ENCODE data around the gene SMIM45.

SMIM45 gene

GRCh38 chr22:41976070-41976901 lies 24.3 kb downstream of the SMIM45 start:
- ChIA-PET POLR2A (interaction anchor here (0.6 to 1.1 kb wide), 2 partner anchors 14 to 104 kb away, joined by 3 read pairs; partner anchors contain the start of gene SMDT1), CTCF (no interaction called here)

DNA sequence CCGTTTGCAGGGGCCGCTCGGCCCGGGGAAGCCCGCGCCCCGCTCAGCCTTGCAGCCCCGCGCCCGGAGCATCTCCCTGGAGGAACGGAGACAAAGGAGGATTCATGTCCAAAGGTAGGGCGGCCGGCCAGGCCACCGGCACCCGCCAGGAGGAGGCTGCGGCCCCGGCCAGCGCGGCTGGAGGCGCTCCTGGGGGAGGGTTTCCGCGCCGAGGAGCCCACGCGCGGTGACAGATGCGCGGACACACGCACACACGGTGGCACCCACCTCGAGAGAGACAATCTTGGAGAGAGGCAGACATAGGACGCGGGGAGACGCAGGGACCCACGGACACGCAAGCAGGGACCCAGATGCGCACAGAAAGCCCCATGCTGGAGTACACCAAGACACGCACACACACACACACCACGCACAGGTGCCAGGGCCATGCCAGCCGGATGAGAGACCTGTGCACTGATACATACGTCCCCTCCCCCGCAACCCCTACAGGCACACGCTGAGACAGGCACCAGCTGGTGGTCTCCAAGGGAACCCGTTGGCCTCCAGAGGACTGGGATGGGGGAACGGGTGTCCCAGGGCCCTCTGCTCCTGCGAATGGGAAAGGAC lies 25.1 kb downstream of the SMIM45 start:
- POLR2A ChIA-PET, result interaction anchor here (1.1 kb wide), 1 partner anchor 103 kb away, joined by 3 read pairs; the partner anchor contains the start of gene SMDT1
- CTCF ChIA-PET, result interaction anchor here (1.4 kb wide), 1 partner anchor 10 kb away, joined by 4 read pairs; no protein-coding TSS in a partner anchor

DNA sequence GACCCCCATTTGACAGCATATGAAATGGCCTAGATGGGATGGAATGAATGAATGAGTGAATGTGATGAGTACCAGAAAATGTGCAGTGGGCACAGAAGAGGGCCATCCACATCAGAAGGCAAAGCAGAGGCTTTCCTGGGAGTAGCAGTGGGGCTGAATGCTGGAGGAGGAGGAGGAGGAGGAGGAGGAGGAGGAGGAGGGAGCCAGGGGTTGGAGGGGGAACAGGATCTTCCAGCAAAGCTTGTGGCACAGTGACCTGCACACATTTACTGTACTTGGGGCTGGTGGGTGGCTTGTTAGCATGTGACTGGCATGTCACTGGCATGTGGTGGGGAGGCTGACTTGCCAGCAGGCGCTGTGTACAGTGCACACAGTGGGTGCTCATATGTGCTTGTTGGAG lies 26.8 kb downstream of the SMIM45 start:
- POLR2A ChIA-PET, result no interaction called here
- CTCF ChIA-PET, result no interaction called here

- ChIA-PET POLR2A (no interaction called here), CTCF (no interaction called here)
Measured at GRCh38 chr22:41979423-41980250, 27.7 kb downstream of the SMIM45 start.

DNA sequence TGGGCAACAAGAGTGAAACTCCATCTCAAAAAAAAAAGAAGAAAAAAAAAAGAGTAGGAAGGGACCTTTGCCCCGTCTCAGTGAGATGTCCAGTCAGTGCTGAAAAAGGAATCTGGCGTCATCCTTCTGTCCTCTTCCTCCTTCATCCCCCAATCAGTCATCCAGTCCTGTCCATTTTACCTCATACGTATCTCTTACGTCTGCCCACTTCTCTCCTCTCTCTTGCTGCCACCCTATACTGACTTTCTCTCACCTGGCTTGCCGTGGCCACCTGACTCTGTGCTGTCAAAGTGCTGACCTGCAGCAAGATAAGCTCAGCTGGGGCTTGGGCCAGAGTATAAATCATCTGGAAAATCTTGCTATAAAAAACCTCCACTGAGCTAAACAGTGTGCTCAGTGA lies 30.9 kb downstream of the SMIM45 start:
- POLR2A ChIA-PET, result no interaction called here
- CTCF ChIA-PET, result no interaction called here

DNA sequence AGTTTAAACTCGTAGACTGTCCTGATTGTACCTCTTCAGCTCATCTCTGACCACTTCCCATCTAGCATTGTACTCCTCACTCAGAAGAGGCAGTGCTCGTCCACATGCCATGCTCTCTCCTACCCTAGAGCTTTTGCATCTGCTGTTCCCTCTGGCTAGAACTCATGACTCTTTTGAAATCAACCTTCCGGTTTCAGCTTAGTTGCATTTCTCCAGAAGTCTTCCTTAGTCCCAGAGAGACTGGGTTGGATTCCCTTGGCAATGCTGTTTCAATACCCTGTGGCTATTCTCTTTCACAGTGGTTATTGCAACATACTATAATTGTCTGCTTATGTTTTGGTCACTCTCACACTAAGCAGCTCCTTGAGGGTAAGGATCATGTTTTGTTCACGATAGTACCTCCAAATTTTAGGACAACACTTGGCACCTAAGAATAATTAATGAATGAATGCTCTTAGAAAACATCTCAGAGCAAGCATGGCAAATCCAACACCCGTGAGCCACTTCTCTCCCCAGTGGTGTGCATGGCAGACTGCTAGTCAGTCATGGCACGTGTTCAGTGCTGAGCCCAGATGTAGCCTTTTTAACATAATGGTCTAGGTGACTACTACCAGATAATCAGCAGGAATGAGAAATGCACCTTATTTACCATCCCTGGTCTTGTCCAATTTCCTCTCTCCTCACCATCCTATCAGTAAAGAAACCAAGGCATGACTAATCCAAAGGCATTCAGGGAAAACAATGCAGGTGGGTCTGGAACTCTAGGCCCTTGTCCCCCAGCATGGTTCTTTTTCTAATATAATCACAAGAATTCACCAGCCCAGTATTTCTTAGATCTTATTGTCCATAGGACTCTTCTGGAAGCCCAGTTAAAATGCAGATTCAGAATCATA lies 31.8 kb downstream of the SMIM45 start:
- CTCF ChIA-PET, result no interaction called here

GRCh38 chr22:41987276-41987675 lies 35.3 kb downstream of the SMIM45 start:
- ChIA-PET POLR2A (no interaction called here), CTCF (no interaction called here)

More for the DNA sequence above, 31.8 kb downstream of the SMIM45 start:
- POLR2A ChIA-PET, result no interaction called here

DNA sequence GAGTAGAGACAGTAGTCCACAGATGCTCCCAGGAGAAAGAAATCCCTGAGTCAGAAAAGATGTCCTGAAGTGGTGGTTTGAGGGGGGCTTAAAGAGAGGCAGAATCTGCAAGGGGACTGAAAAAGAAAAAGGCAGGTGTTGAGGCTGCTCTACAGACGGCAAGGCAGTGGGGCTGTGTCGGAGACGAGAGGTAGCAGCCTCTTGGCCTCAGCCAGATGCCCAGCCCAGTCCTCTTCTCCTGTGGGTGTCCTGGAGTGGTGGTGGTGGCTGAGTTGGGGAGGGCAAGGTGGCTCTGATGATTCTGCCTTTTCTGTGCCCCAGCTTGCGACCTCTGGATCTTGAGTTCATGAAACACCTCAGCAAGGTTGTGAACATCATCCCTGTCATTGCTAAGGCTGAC lies 37.3 kb downstream of the SMIM45 start:
- POLR2A ChIA-PET, result no interaction called here
- CTCF ChIA-PET, result no interaction called here

- ChIA-PET POLR2A (interaction anchor here (0.6 kb wide), 1 partner anchor 47 kb away, joined by 3 read pairs; no protein-coding TSS in a partner anchor), CTCF (no interaction called here)
Measured at GRCh38 chr22:41991111-41991510, 39.2 kb downstream of the SMIM45 start.

GRCh38 chr22:41992496-41992895 lies 40.5 kb downstream of the SMIM45 start:
- POLR2A ChIA-PET, result no interaction called here

DNA sequence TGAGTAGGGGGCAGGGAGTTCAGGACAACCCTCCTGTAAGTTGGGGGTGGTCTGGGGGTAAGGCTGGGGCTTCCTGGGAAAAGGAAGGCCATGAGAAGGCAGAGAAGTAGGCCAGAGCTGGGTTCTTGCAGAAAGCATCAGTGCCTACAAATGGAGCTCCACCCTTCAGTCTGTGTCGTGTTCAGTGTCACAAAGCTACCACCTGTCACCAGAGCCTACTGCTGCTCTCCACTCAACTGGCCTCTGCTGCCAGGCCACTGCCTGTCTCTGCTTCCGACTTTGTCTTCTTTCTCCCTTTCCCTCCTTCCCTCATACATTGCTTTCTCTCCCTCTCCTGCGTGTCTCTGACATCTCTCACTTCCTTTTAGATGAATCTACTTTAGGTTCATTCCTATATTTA lies 43.3 kb downstream of the SMIM45 start:
- CTCF ChIA-PET, result interaction anchor here (0.5 to 1.0 kb wide), 2 partner anchors 37 to 183 kb away, joined by 3 to 6 read pairs; no protein-coding TSS in a partner anchor
- POLR2A ChIA-PET, result interaction anchor here (0.6 kb wide), 1 partner anchor 10 kb away, joined by 4 read pairs; no protein-coding TSS in a partner anchor

More at GRCh38 chr22:41992496-41992895, 40.5 kb downstream of the SMIM45 start:
- CTCF ChIA-PET, result interaction anchor here (1.0 kb wide), 1 partner anchor 92 kb away, joined by 3 read pairs; no protein-coding TSS in a partner anchor

GRCh38 chr22:41996826-41997225 lies 44.9 kb downstream of the SMIM45 start:
- POLR2A ChIA-PET, result interaction anchor here (0.6 kb wide), 1 partner anchor 312 kb away, joined by 12 read pairs; no protein-coding TSS in a partner anchor

GRCh38 chr22:41998361-41999261 lies 46.7 kb downstream of the SMIM45 start, which contains the start of gene WBP2NL:
WBP2NL (plus strand) TSS chr22:41998788; CDS start chr22:41998819, 31 bp downstream.
- CTCF ChIA-PET, result no interaction called here
- POLR2A ChIA-PET, result interaction anchor here (0.6 to 1.3 kb wide), 7 partner anchors 11 to 198 kb away, joined by 3 to 8 read pairs (median 3); partner anchors contain the start of gene CCDC134

More at GRCh38 chr22:41996826-41997225, 44.9 kb downstream of the SMIM45 start:
- CTCF ChIA-PET, result interaction anchor here (0.5 to 0.6 kb wide), 2 partner anchors 50 to 298 kb away, joined by 3 to 5 read pairs; no protein-coding TSS in a partner anchor

DNA sequence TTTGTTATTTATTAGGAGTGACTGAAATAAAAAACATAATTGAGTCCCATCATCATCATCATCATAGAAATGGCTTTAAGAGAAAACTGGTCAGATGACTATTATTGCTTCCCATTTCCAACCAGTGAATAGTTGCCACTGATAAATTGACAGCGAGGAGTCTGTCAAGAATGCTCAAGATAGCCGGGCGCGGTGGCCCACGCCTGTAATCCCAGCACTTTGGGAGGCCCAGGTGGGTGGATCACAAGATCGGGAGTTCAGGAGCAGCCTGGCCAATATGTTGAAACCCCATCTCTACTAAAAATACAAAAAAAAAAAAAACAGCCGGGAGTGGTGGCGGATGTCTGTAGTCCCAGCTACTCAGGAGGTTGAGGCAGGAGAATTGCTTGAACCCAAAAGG lies 48.5 kb downstream of the SMIM45 start:
- ChIA-PET CTCF (no interaction called here), POLR2A (no interaction called here)

- CTCF ChIA-PET, result no interaction called here
Measured at GRCh38 chr22:42001121-42001520, 49.2 kb downstream of the SMIM45 start.

DNA sequence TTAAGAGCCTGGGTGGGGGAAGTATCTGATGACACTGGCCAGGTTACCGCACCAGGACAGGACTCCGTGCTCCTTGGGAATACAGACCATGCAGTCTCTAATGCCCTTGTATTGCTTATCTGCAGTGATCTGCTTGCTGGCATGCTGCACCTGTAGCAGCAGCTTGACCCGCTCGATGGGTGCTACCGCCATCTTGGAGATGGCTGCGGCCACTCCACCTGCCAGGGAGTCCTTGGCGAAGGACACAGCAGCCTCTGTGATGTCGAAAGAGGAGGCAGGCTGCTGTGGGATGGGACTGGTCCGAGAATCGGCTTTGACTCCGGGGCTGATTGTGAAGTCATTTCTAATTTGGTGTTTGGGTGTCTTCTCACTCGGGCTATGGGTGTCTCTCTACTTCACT lies 49.8 kb downstream of the SMIM45 start:
- ChIA-PET POLR2A (no interaction called here), CTCF (no interaction called here)

More at GRCh38 chr22:42001121-42001520, 49.2 kb downstream of the SMIM45 start:
- POLR2A ChIA-PET, result no interaction called here

- POLR2A ChIA-PET, result no interaction called here
- CTCF ChIA-PET, result no interaction called here
Measured at GRCh38 chr22:42007922-42008321, 56.0 kb downstream of the SMIM45 start.

Data from activated CD8-positive, alpha-beta memory T cell treated with anti-CD3 and anti-CD28 coated beads for 36 hours (primary cell).